A673 (cell line): ENCODE results near the gene NEAT1. TPM values are rescaled to one million over a fixed set of nuclear protein-coding genes. Genes with fewer than 3 reads are reported as not detected.

Experiments
- BruUV-seq: library from RNA; stranded (reverse); fragments of 400-500 nt; replicated peaks from 2 replicates; lab custom pipeline; 2021; lab: Mats Ljungman, UMichigan
- CTCF ChIA-PET: fragments of 300-600 bp; sonication (Branson Sonifier 250); formaldehyde crosslinking; loops from one replicate; lab custom pipeline; 2022; ENCODE audit warnings: antibody characterized with exemption; lab: Charles Lee
- POLR2A ChIA-PET: fragments of 300-600 bp; sonication (Branson Sonifier 250); formaldehyde crosslinking; loops from one replicate; lab custom pipeline; 2022; ENCODE audit warnings: antibody characterized with exemption; ENCODE audit not compliant: low non-redundant PET; lab: Charles Lee
- DNase-seq: peaks from one replicate; pipeline ENCODE4 v3.0.0-alpha.2; 2015; ENCODE audit warnings: low spot score
- H3K27ac ChIP-seq: fragments of 200-600 bp; sonication (generic); 2 replicates; pipeline ENCODE4 v1.5.1; 2016; ENCODE audit warnings: mixed run types, low read depth, mild to moderate bottlenecking, mixed read lengths, antibody characterized with exemption, low read length; ENCODE audit not compliant: poor library complexity, severe bottlenecking
- H3K27me3 ChIP-seq: fragments of 200-600 bp; sonication (generic); replicated peaks from 2 replicates; pipeline ENCODE4 v1.6.1; 2017; ENCODE audit warnings: mixed run types, low read depth, mild to moderate bottlenecking, mixed read lengths, antibody characterized with exemption, low read length; ENCODE audit not compliant: insufficient read depth, poor library complexity
- H3K36me3 ChIP-seq: fragments of 200-600 bp; sonication (generic); 2 replicates; pipeline ENCODE4 v1.6.1; 2016; ENCODE audit warnings: mixed run types, mild to moderate bottlenecking, mixed read lengths, antibody characterized with exemption, low read length; ENCODE audit not compliant: insufficient read depth, poor library complexity, severe bottlenecking
- H3K4me1 ChIP-seq: fragments of 200-600 bp; sonication (generic); 2 replicates; pipeline ENCODE4 v1.6.1; 2017; ENCODE audit warnings: mixed run types, mild to moderate bottlenecking, mixed read lengths, antibody characterized with exemption, low read length; ENCODE audit not compliant: insufficient read depth, poor library complexity, severe bottlenecking
- H3K4me3 ChIP-seq: fragments of 200-600 bp; sonication (generic); 2 replicates; pipeline ENCODE4 v1.5.1; 2016; ENCODE audit warnings: low read depth, mixed run types, mild to moderate bottlenecking, mixed read lengths, low read length; ENCODE audit not compliant: poor library complexity, severe bottlenecking
- H3K9me3 ChIP-seq: fragments of 200-600 bp; sonication (generic); 2 replicates; pipeline ENCODE4 v1.6.1; 2016; ENCODE audit warnings: mixed run types, low read depth, mild to moderate bottlenecking, mixed read lengths, antibody characterized with exemption, low read length; ENCODE audit not compliant: poor library complexity, severe bottlenecking
- EZH2 ChIP-seq: fragments of 200-600 bp; sonication (generic); IDR thresholded peaks from 2 replicates; pipeline ENCODE4 v1.6.1; 2017; ENCODE audit warnings: borderline replicate concordance, low read depth, mild to moderate bottlenecking, mixed read lengths, antibody characterized with exemption, low read length; ENCODE audit not compliant: poor library complexity, severe bottlenecking
- intact Hi-C: fragments of 100-400 bp; cut with micrococcal nuclease; formaldehyde crosslinking; loops from one replicate; pipeline ENCODE4 v1.10.0; 2022; ENCODE audit not compliant: unreplicated experiment
- total RNA-seq: library from RNA; stranded (reverse); gene quantifications from 2 replicates; pipeline ENCODE4 v1.2.3, GENCODE V29; 2021
- TF ChIP-seq, protein P1 (sequence below): fragments of 300-800, 200-600 bp; sonication (generic); conservative IDR thresholded peaks from 2 replicates; pipeline ENCODE4 v1.5.1; 2017; ENCODE audit warnings: low read depth, mild to moderate bottlenecking, antibody characterized with exemption, low read length, moderate library complexity, mixed read lengths

The NEAT1 gene
- total RNA-seq, 1 experiment from 2014 or later, result 196 TPM

DNA sequence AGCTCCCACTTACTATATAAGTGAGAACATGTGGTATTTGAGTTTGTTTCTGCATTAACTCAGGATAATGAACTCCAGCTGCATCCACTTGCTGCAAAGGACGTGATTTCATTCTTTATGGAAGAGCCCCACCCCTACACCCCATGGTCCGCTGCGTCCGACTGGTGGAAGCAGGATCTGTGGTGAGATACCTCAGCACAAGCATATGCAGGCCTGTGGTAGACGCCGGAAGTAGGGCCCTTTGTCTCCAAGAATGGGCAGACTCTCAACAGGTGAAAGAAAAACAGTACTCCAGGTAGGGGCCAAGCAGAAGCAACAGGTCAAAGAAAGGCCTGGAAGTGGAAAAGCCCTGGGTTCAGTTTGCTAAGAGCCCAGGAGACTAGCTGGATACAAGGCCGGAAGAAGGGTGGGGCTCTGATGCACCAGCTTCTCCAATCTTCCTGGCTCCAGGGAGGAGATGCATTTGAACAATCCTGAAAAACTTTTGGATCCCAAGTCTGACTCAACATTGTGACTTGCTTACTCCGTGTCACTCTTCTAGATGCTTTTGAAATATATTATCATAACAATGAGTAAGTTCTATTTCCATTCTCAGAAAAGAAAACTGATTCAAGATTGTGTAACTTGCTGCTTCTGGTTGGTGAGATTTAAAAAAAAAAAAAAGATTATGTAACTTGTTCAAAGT lies 30.4 kb downstream of the NEAT1 start:
- intact Hi-C loops, result no loop called here
- Histone ChIP-seq H3K4me1 (peaks cover 15% of the 10 kb centered on the region), H3K27me3 (no peaks in the 10 kb centered on the region), H3K9me3 (no peaks in the 10 kb centered on the region), H3K4me3 (no peak overlapping the region), H3K36me3 (no peaks in the 10 kb centered on the region), H3K27ac (peak overlapping the region; percentile 71)
- ChIA-PET POLR2A (interaction anchor here (0.5 to 0.9 kb wide), 3 partner anchors 48 to 56 kb away, joined by 3 to 4 read pairs (median 4); no protein-coding TSS in a partner anchor), CTCF (interaction anchor here (0.5 kb wide), 1 partner anchor 58 kb away, joined by 3 read pairs; no protein-coding TSS in a partner anchor)
- no TSS peak for BruUV-seq
- no peak for TF ChIP-seq EZH2
- TF ChIP-seq, protein P1, sequence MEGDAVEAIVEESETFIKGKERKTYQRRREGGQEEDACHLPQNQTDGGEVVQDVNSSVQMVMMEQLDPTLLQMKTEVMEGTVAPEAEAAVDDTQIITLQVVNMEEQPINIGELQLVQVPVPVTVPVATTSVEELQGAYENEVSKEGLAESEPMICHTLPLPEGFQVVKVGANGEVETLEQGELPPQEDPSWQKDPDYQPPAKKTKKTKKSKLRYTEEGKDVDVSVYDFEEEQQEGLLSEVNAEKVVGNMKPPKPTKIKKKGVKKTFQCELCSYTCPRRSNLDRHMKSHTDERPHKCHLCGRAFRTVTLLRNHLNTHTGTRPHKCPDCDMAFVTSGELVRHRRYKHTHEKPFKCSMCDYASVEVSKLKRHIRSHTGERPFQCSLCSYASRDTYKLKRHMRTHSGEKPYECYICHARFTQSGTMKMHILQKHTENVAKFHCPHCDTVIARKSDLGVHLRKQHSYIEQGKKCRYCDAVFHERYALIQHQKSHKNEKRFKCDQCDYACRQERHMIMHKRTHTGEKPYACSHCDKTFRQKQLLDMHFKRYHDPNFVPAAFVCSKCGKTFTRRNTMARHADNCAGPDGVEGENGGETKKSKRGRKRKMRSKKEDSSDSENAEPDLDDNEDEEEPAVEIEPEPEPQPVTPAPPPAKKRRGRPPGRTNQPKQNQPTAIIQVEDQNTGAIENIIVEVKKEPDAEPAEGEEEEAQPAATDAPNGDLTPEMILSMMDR, result no peak
- DNase-seq, result peak; percentile 79

DNA sequence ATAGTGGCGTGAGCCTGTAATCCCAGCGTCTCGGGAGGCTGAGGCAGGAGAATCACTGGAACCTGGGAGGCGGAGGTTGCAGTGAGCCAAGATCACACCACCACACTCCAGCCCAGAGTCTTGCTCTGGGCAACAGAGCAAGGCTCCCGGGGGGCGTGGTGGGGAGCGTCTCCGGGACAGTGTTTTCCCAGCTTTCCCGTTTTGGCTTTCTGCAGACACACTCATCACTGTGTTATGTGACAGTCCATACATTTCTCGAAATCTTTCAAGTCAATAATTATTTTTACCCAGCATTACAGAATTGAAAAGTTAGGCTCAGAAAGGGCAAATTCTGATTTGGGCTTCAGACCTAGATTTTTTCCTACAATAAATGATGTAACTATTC lies 31.7 kb downstream of the NEAT1 start:
- no peak for DNase-seq
- no peaks in the 10 kb centered on the region for H3K27me3 ChIP-seq
- peak overlapping the region; percentile 53 for H3K4me3 ChIP-seq
- intact Hi-C loops, result no loop called here
- H3K9me3 ChIP-seq, result no peaks in the 10 kb centered on the region
- ChIA-PET CTCF (no interaction called here), POLR2A (no interaction called here)
- H3K27ac ChIP-seq, result peak overlapping the region; percentile 73
- H3K36me3 ChIP-seq, result no peaks in the 10 kb centered on the region
- no TSS peak for BruUV-seq
- no peak for TF ChIP-seq EZH2
- TF ChIP-seq, protein P1, result no peak
- peaks cover 15% of the 10 kb centered on the region for H3K4me1 ChIP-seq

DNA sequence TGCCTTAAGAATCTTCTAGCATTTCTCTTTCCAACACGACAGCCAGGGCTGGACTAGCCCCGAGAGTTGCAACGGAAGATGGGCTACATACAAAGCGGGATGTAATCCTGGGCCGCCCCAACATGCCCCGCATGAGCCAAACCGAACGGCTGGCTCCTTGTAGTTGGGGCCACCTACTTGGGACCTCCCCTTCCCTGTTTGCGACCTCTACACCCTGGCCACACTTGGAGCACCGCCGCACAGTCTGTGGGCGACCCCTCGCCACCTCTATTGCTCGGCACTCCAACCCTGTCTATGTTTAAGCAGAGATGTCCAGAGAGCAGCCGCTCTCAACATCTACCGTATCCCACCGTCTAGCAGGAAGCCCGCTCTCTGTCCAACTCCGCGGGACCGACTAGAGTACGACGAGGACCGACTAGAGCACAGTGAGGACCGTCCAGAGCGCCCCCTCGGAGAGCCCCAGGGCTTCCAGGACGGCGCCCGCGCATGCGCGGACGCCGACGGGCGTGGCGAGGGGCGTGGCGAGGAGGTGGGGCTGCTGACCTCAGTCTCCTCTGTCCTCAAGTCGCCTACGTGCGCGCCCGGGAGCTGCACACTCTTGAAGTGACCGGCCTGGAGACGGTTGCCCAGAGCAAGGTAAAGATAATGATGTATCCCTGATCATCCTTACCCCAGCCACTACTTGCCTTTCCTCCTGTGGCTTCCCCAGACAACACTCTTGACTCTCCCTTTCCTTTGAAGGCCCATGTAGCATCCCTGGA lies 32.3 kb downstream of the NEAT1 start:
- TF ChIP-seq, protein P1, result peak; percentile 48
- no peak for TF ChIP-seq EZH2
- no peaks in the 10 kb centered on the region for H3K9me3 ChIP-seq
- peak overlapping the region; percentile 73 for H3K27ac ChIP-seq
- BruUV-seq, result TSS peak; percentile 94
- no peaks in the 10 kb centered on the region for H3K27me3 ChIP-seq
- DNase-seq, result peak; percentile 88
- ChIA-PET POLR2A (no interaction called here), CTCF (no interaction called here)
- intact Hi-C loops, result no loop called here
- peak overlapping the region; percentile 53 for H3K4me3 ChIP-seq
- H3K36me3 ChIP-seq, result no peaks in the 10 kb centered on the region
- peaks cover 15% of the 10 kb centered on the region for H3K4me1 ChIP-seq
